Activated CD8-positive, alpha-beta T cell treated with anti-CD3 and anti-CD28 coated beads, Interleukin-2, amount 10 ng/mL, durations not matched to agents 7 days and 5 days (primary cell): Measurements from ENCODE around the gene ADAM22. TPM values are rescaled to one million over a fixed set of nuclear protein-coding genes. Genes with fewer than 3 reads are reported as not detected.
"Not testable (repeated sequence)": the region's sequence is repeated elsewhere in the genome, so short reads cannot be mapped to it uniquely, and the experiment has no call there.

Source experiments
- ATAC-seq: fragments of 150-1000 bp; cut with Tn5 transposase; one replicate; pipeline ENCODE4 v1.10.0; 2021; ENCODE audit warnings: moderate library complexity
- CTCF ChIA-PET: fragments of 350-600 bp; sonication (Branson Sonifier 250); formaldehyde crosslinking; loops from one replicate; lab custom pipeline; 2021; ENCODE audit warnings: antibody characterized with exemption; lab: Charles Lee
- POLR2A ChIA-PET: fragments of 350-600 bp; sonication (Branson Sonifier 250); formaldehyde crosslinking; loops from one replicate; lab custom pipeline; 2021; ENCODE audit warnings: antibody characterized with exemption; lab: Charles Lee
- DNase-seq: peaks from one replicate; pipeline ENCODE4 v3.0.0-alpha.2; 2020
- H3K27ac Mint-ChIP-seq: one replicate; pipeline ENCODE4 v1.8.0; 2021; ENCODE audit warnings: mild to moderate bottlenecking, mixed read lengths
- H3K27me3 Mint-ChIP-seq: one replicate; pipeline ENCODE4 v1.8.0; 2021; ENCODE audit warnings: low read depth, mixed read lengths
- H3K36me3 Mint-ChIP-seq: one replicate; pipeline ENCODE4 v1.8.0; 2021; ENCODE audit warnings: low read depth, mixed read lengths
- H3K4me1 Mint-ChIP-seq: one replicate; pipeline ENCODE4 v1.8.0; 2021; ENCODE audit warnings: low read depth, mixed read lengths
- H3K4me3 Mint-ChIP-seq: one replicate; pipeline ENCODE4 v1.8.0; 2021; ENCODE audit warnings: mild to moderate bottlenecking, mixed read lengths
- H3K9me3 Mint-ChIP-seq: one replicate; pipeline ENCODE4 v1.8.0; 2022; ENCODE audit warnings: mixed read lengths; ENCODE audit not compliant: insufficient read depth
- total RNA-seq, 2 experiments: library from RNA; stranded (reverse); gene quantifications; one replicate each; pipeline ENCODE4 v1.2.3, GENCODE V29; 2021

ADAM22 gene
- total RNA-seq, 2 experiments from 2014 or later: 2.2 to 3.1 TPM

DNA sequence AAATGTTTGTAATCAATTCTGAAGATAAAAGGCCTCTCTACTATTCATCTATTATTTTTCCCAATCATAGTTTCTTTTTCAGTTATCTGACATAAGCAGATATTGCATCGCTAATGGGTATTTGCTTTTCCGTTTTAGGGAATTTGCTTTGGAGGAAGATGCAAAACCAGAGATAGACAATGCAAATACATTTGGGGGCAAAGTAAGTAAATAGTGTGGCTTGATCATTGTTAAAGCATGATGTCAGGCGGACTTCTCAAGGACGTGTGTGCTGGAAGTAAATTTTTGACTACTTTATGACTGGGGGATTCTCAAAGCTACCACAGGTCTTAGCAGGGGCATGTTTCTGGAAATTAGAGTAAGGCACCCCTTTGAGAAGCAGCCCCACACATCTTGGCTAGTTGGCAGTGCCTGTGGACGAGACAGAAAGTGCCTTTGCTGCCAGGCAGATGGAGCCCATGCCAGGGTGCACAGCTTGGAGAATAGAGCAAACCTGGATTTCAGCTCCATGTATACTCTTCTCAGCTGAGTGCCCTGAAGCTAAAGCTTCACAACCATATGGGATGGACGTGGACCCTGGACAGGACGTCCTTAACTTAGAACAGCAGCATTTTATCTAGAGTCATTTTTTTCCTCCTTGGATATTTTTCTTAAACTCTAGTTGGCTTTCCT, 217.2 kb downstream of the ADAM22 start:
- Mint-ChIP-seq H3K27me3 (no peaks in the 10 kb centered on the region), H3K27ac (no peak overlapping the region), H3K4me1 (no peaks in the 10 kb centered on the region), H3K4me3 (no peak overlapping the region), H3K36me3 (no peaks in the 10 kb centered on the region), H3K9me3 (no peaks in the 10 kb centered on the region)
- ATAC-seq: no peak
- ChIA-PET CTCF (no interaction called here), POLR2A (no interaction called here)
- no peak for DNase-seq

DNA sequence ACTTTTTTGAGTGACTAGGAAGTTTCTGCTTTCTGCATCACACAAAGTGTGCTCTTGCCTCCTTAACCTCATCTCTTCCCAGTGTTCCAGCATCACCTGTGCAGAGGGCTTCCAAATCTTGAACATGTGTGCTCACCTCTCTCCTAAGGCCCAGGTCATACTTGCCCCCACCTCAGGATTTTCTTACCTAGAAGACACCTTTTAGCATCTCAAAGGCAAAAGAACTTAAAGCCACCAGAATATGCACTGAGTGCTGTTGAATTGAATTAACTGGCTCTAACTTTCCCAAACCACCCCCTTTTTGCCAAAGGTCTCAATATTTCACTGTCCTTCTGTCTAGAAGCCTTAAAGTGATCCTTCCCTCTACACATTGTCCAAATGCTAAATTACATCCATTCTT, 219.3 kb downstream of the ADAM22 start:
- DNase-seq: no peak
- no peaks in the 10 kb centered on the region for H3K36me3 Mint-ChIP-seq
- H3K27me3 Mint-ChIP-seq: no peaks in the 10 kb centered on the region
- H3K27ac Mint-ChIP-seq: no peak overlapping the region
- H3K4me1 Mint-ChIP-seq: no peaks in the 10 kb centered on the region
- ChIA-PET CTCF (interaction anchor here (1.2 kb wide), 1 partner anchor 16 kb away, joined by 5 read pairs; no protein-coding TSS in a partner anchor), POLR2A (no interaction called here)
- peaks cover 2% of the 10 kb centered on the region for H3K9me3 Mint-ChIP-seq
- no peak for ATAC-seq
- H3K4me3 Mint-ChIP-seq: no peak overlapping the region

GRCh38 chr7:88155756-88156155, 221.7 kb downstream of the ADAM22 start:
- ATAC-seq: no peak
- Mint-ChIP-seq H3K4me1 (no peaks in the 10 kb centered on the region), H3K27ac (no peak overlapping the region), H3K9me3 (peaks cover 9% of the 10 kb centered on the region), H3K4me3 (no peak overlapping the region), H3K36me3 (no peaks in the 10 kb centered on the region), H3K27me3 (no peaks in the 10 kb centered on the region)
- no peak for DNase-seq
- ChIA-PET CTCF (no interaction called here), POLR2A (no interaction called here)

GRCh38 chr7:88156356-88156755, 222.3 kb downstream of the ADAM22 start:
- H3K27me3 Mint-ChIP-seq: no peaks in the 10 kb centered on the region

DNA sequence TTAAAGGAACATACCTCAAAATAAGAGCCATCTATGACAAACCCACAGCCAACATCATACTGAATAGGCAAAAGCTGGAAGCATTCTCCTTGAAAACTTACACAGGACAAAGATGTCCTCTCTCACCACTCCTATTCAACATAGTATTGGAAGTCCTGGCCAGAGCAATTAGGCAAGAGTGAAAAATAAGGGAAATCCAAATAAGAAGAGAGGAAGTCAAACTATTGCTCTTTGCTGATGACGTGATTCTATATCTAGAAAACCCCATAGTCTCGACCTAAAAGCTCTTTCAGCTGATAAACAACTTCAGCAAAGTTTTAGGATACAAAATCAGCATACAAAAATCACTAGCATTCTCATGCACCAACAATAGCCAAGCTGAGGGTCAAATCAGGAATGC, 225.7 kb downstream of the ADAM22 start:
- H3K36me3 Mint-ChIP-seq, H3K27ac Mint-ChIP-seq, H3K9me3 Mint-ChIP-seq, POLR2A ChIA-PET, H3K4me1 Mint-ChIP-seq, H3K27me3 Mint-ChIP-seq, DNase-seq, H3K4me3 Mint-ChIP-seq, ATAC-seq, CTCF ChIA-PET: not testable (repeated sequence)

More at GRCh38 chr7:88156356-88156755, 222.3 kb downstream of the ADAM22 start:
- H3K9me3 Mint-ChIP-seq: peaks cover 9% of the 10 kb centered on the region
- no peak for DNase-seq
- H3K4me3 Mint-ChIP-seq: no peak overlapping the region
- POLR2A ChIA-PET: no interaction called here
- CTCF ChIA-PET: no interaction called here
- no peak overlapping the region for H3K27ac Mint-ChIP-seq
- no peaks in the 10 kb centered on the region for H3K36me3 Mint-ChIP-seq
- ATAC-seq: no peak
- no peaks in the 10 kb centered on the region for H3K4me1 Mint-ChIP-seq

GRCh38 chr7:88165697-88166096, 231.6 kb downstream of the ADAM22 start:
- CTCF ChIA-PET: interaction anchor here (1.2 kb wide), 1 partner anchor 54 kb away, joined by 3 read pairs; no protein-coding TSS in a partner anchor
- Mint-ChIP-seq H3K4me1 (no peaks in the 10 kb centered on the region), H3K27ac (no peak overlapping the region), H3K27me3 (peaks cover 2% of the 10 kb centered on the region), H3K4me3 (no peak overlapping the region), H3K36me3 (no peaks in the 10 kb centered on the region), H3K9me3 (no peaks in the 10 kb centered on the region)
- DNase-seq (no peak), ATAC-seq (no peak)
- POLR2A ChIA-PET: no interaction called here

DNA sequence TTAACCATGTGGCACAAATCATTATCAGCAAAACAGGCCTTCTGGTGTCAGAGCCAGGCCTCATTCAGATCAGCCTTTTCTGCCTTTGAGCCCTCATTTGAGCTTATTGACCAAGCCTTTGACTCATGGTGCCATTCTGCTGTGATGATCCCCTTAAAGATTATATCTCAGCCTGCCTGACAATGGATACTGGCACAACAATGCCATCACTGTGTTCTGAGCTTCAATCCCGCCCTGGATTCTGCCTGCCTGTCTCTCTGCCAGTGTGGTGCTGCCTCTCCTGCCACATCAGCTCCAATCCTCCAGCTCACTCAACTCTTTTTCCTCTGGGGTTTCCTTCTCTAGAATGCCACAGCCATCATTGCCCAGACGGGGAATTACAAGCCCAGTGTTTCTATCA, 233.2 kb downstream of the ADAM22 start:
- ATAC-seq (no peak), DNase-seq (no peak)
- H3K27me3 Mint-ChIP-seq: peaks cover 2% of the 10 kb centered on the region
- H3K9me3 Mint-ChIP-seq: no peaks in the 10 kb centered on the region
- POLR2A ChIA-PET: no interaction called here
- H3K4me1 Mint-ChIP-seq: no peaks in the 10 kb centered on the region
- CTCF ChIA-PET: interaction anchor here (1.4 kb wide), 1 partner anchor 56 kb away, joined by 4 read pairs; no protein-coding TSS in a partner anchor
- no peak overlapping the region for H3K4me3 Mint-ChIP-seq
- H3K27ac Mint-ChIP-seq: no peak overlapping the region
- no peaks in the 10 kb centered on the region for H3K36me3 Mint-ChIP-seq

GRCh38 chr7:88167721-88168120, 233.7 kb downstream of the ADAM22 start:
- no peak overlapping the region for H3K27ac Mint-ChIP-seq
- no peaks in the 10 kb centered on the region for H3K4me1 Mint-ChIP-seq
- H3K36me3 Mint-ChIP-seq: no peaks in the 10 kb centered on the region
- DNase-seq (no peak), ATAC-seq (no peak)
- ChIA-PET POLR2A (no interaction called here), CTCF (interaction anchor here (1.4 kb wide), 1 partner anchor 56 kb away, joined by 4 read pairs; no protein-coding TSS in a partner anchor)
- H3K27me3 Mint-ChIP-seq: peaks cover 2% of the 10 kb centered on the region
- H3K4me3 Mint-ChIP-seq: no peak overlapping the region
- no peaks in the 10 kb centered on the region for H3K9me3 Mint-ChIP-seq

GRCh38 chr7:88169717-88170320, 235.8 kb downstream of the ADAM22 start:
- ATAC-seq (no peak), DNase-seq (no peak)
- Mint-ChIP-seq H3K4me1 (no peaks in the 10 kb centered on the region), H3K27me3 (peaks cover 2% of the 10 kb centered on the region), H3K27ac (no peak overlapping the region), H3K4me3 (no peak overlapping the region), H3K9me3 (no peaks in the 10 kb centered on the region), H3K36me3 (no peaks in the 10 kb centered on the region)
- ChIA-PET CTCF (interaction anchor here (1.3 to 1.8 kb wide), 8 partner anchors 8 to 284 kb away, joined by 3 to 7 read pairs (median 5); no protein-coding TSS in a partner anchor), POLR2A (no interaction called here)

GRCh38 chr7:88172842-88173241, 238.8 kb downstream of the ADAM22 start:
- Mint-ChIP-seq H3K36me3 (no peaks in the 10 kb centered on the region), H3K27ac (no peak overlapping the region), H3K4me3 (no peak overlapping the region), H3K4me1 (no peaks in the 10 kb centered on the region), H3K9me3 (no peaks in the 10 kb centered on the region), H3K27me3 (peaks cover 2% of the 10 kb centered on the region)
- CTCF ChIA-PET: no interaction called here
- POLR2A ChIA-PET: no interaction called here
- DNase-seq (no peak), ATAC-seq (no peak)

DNA sequence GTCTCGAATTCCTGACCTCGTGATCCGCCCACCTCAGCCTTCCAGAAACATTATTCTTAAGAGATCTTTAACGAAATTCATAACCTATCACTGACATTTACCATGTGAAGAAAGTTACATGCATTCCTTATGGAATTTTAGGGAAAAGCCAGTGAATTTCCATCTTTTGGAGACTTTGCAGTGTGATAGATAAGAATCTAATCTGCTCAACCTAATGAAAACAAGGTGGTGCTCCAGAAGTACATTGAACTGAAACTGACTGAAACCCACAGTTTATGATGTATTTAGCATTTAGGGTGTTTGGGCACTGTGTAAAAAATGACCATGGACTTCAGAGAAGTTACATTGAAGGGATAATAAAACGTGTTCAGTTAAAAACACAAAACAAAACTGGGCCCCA, 242.1 kb downstream of the ADAM22 start:
- POLR2A ChIA-PET: no interaction called here
- H3K27ac Mint-ChIP-seq: no peak overlapping the region

DNA sequence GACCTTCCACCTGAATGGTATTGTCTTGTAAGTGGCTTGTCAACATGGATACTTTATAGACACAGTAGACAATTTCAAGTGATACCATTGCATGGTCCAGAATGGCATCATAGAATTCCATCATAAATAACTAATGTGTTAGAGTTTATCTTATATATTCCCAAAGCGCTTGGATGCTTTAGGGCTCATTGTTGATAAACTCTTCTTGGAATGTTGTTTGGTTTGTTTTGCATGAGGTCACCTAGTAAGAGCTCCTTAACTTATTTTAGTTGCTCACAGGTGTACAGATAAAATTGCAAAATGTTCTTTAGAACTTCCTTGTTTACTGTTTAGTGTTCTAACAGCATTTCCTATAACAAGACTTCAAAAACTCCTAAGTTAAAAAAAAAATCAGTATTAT, 249.0 kb downstream of the ADAM22 start:
- ATAC-seq (no peak), DNase-seq (no peak)
- Mint-ChIP-seq H3K36me3 (no peaks in the 10 kb centered on the region), H3K4me3 (no peak overlapping the region), H3K9me3 (no peaks in the 10 kb centered on the region), H3K4me1 (no peaks in the 10 kb centered on the region), H3K27ac (no peak overlapping the region), H3K27me3 (peaks cover 2% of the 10 kb centered on the region)
- ChIA-PET POLR2A (no interaction called here), CTCF (no interaction called here)

More for the DNA sequence above, 242.1 kb downstream of the ADAM22 start:
- Mint-ChIP-seq H3K9me3 (no peaks in the 10 kb centered on the region), H3K4me1 (no peaks in the 10 kb centered on the region), H3K36me3 (no peaks in the 10 kb centered on the region), H3K4me3 (no peak overlapping the region), H3K27me3 (peaks cover 2% of the 10 kb centered on the region)
- no peak for DNase-seq
- CTCF ChIA-PET: no interaction called here
- no peak for ATAC-seq
